Small intestine (tissue), 7 donors: ENCODE results near the gene NCKAP5. TPM values are rescaled to one million over a fixed set of nuclear protein-coding genes. Genes with fewer than 3 reads are reported as not detected.

Experiments used
- DNase-seq, 2 donors: peaks; one replicate each; pipeline versions ENCODE4 v3.0.0 to v3.0.0-alpha.2; 2013
- FAIRE-seq: peaks from 2 replicates; lab custom pipeline; 2012; peaks lifted over from hg19 to GRCh38; lab: Jason Lieb, UNC
- H3K27ac ChIP-seq, 3 donors: one replicate each; pipeline ENCODE4 v1.5.1; 2013; ENCODE audit warnings: low read length in 2 of 3, mild to moderate bottlenecking in 2 of 3, control low read depth in 1 of 3, inconsistent platforms in 1 of 3, low read depth in 1 of 3, moderate library complexity in 1 of 3
- H3K27me3 ChIP-seq, 3 donors: one replicate each; pipeline ENCODE4 v1.6.1; 2013; ENCODE audit warnings: low read length in 3 of 3, inconsistent platforms in 1 of 3; ENCODE audit not compliant: control insufficient read depth in 3 of 3, insufficient read depth in 3 of 3
- H3K36me3 ChIP-seq, 3 donors: one replicate each; pipeline ENCODE4 v1.6.1; 2013; ENCODE audit warnings: low read length in 3 of 3, inconsistent platforms in 1 of 3, low read depth in 1 of 3, mild to moderate bottlenecking in 1 of 3, moderate library complexity in 1 of 3; ENCODE audit not compliant: control insufficient read depth in 3 of 3, insufficient read depth in 2 of 3
- H3K4me1 ChIP-seq, 3 donors: one replicate each; pipeline ENCODE4 v1.6.1; 2013; ENCODE audit warnings: low read length in 2 of 3, inconsistent platforms in 1 of 3, low read depth in 1 of 3, mild to moderate bottlenecking in 1 of 3, moderate library complexity in 1 of 3; ENCODE audit not compliant: control insufficient read depth in 3 of 3, insufficient read depth in 2 of 3
- H3K4me3 ChIP-seq, 3 donors: one replicate each; pipeline ENCODE4 v1.5.1; 2013; ENCODE audit warnings: low read length in 3 of 3, control low read depth in 1 of 3, inconsistent platforms in 1 of 3, low read depth in 1 of 3, mild to moderate bottlenecking in 1 of 3, moderate library complexity in 1 of 3
- H3K9me3 ChIP-seq, 2 donors: one replicate each; pipeline ENCODE4 v1.6.1; 2013; ENCODE audit warnings: low read depth in 1 of 2, low read length in 1 of 2; ENCODE audit not compliant: control insufficient read depth in 2 of 2, insufficient read depth in 1 of 2
- WGBS, 3 donors: extraction: QIAGEN DNeasy Blood & Tissue Kit; methylation state at CpG; one replicate each; pipeline ENCODE4 v1.1.7; 2013; 5-methylcytosine and 5-hydroxymethylcytosine counted together
- polyA plus RNA-seq, 4 donors: library from polyadenylated mRNA; stranded (reverse) in 3 of 4; unstranded in 1 of 4; fragments of 200-250 nt in 3 of 4; fragments of 120-200 nt in 1 of 4; gene quantifications; one replicate each; pipeline versions ENCODE4 v1.2.1 to v1.2.3, GENCODE V29; 2013
- donor health status: healthy with polysubstance abuse.
- donor health status: control.
- donor health status: control.
- donor health status: Bipolar disorder and iron deficiency.
- donor health status: healthy.

NCKAP5 gene
- polyA plus RNA-seq, 4 donors, result 0.52 to 7.8 (median 6.5) TPM

GRCh38 chr2:132795220-132795619 is 773.0 kb downstream of the NCKAP5 start:
- Histone ChIP-seq H3K4me3 (no peak overlapping the region), H3K4me1 (no peaks in the 10 kb centered on the region), H3K27ac (no peak overlapping the region), H3K9me3 (peaks cover 0 to 2% of the 10 kb centered on the region in 2 donors), H3K27me3 (no peaks in the 10 kb centered on the region), H3K36me3 (no peaks in the 10 kb centered on the region)
- 71 to 85% (median 81%) methylated on average over 2 of the region's 2 CpGs for WGBS, 3 donors
- FAIRE-seq (no peak), DNase-seq (no peak)

- DNase-seq (no peak), FAIRE-seq (no peak)
- Histone ChIP-seq H3K27me3 (no peaks in the 10 kb centered on the region), H3K36me3 (no peaks in the 10 kb centered on the region), H3K4me1 (no peaks in the 10 kb centered on the region), H3K27ac (no peak overlapping the region), H3K4me3 (no peak overlapping the region), H3K9me3 (peaks cover 0 to 2% of the 10 kb centered on the region in 2 donors)
- WGBS, 3 donors, result 83 to 88% (median 87%) methylated on average over 8 of the region's 8 CpGs
These were observed 774.7 kb downstream of the NCKAP5 start for GRCh38 chr2:132793532-132793931.

- no peaks in the 10 kb centered on the region for H3K27me3 ChIP-seq
- DNase-seq (no peak), FAIRE-seq (no peak)
- no peak overlapping the region for H3K27ac ChIP-seq
- peaks cover 0 to 2% of the 10 kb centered on the region in 2 donors for H3K9me3 ChIP-seq
- H3K36me3 ChIP-seq, result peaks cover 0 to 2% (median 0%) of the 10 kb centered on the region in 3 donors
- WGBS, 3 donors, result 76 to 91% (median 77%) methylated on average over 4 of the region's 4 CpGs
- H3K4me3 ChIP-seq, result no peak overlapping the region
- H3K4me1 ChIP-seq, result no peaks in the 10 kb centered on the region
These were observed 778.0 kb downstream of the NCKAP5 start for GRCh38 chr2:132790207-132790785.

GRCh38 chr2:132789066-132789465 is 779.2 kb downstream of the NCKAP5 start:
- H3K4me1 ChIP-seq, result no peaks in the 10 kb centered on the region
- WGBS, 3 donors, result 84 to 90% (median 89%) methylated on average over 2 of the region's 2 CpGs
- no peak for FAIRE-seq

GRCh38 chr2:132788310-132788838 is 779.9 kb downstream of the NCKAP5 start:
- no peaks in the 10 kb centered on the region for H3K4me1 ChIP-seq
- WGBS, 3 donors, result 54 to 68% (median 64%) methylated on average over 4 of the region's 4 CpGs
- no peak overlapping the region for H3K27ac ChIP-seq
- FAIRE-seq (no peak), DNase-seq (no peak)
- H3K9me3 ChIP-seq, result peaks cover 0 to 2% of the 10 kb centered on the region in 2 donors
- H3K36me3 ChIP-seq, result peaks cover 0 to 8% (median 0%) of the 10 kb centered on the region in 3 donors
- H3K4me3 ChIP-seq, result no peak overlapping the region
- H3K27me3 ChIP-seq, result no peaks in the 10 kb centered on the region

More at GRCh38 chr2:132789066-132789465, 779.2 kb downstream of the NCKAP5 start:
- no peaks in the 10 kb centered on the region for H3K27me3 ChIP-seq
- peaks cover 0 to 8% (median 0%) of the 10 kb centered on the region in 3 donors for H3K36me3 ChIP-seq
- H3K4me3 ChIP-seq, result no peak overlapping the region
- no peak overlapping the region for H3K27ac ChIP-seq
- no peak for DNase-seq
- peaks cover 0 to 2% of the 10 kb centered on the region in 2 donors for H3K9me3 ChIP-seq

- peaks cover 0 to 12% (median 0%) of the 10 kb centered on the region in 3 donors for H3K36me3 ChIP-seq
- WGBS, 3 donors, result 84 to 93% (median 86%) methylated on average over 11 of the region's 11 CpGs
- FAIRE-seq, result no peak
- no peak overlapping the region for H3K4me3 ChIP-seq
- no peaks in the 10 kb centered on the region for H3K9me3 ChIP-seq
- H3K27me3 ChIP-seq, result peaks cover 0 to 3% (median 0%) of the 10 kb centered on the region in 3 donors
- no peak for DNase-seq
- no peak overlapping the region for H3K27ac ChIP-seq
- no peaks in the 10 kb centered on the region for H3K4me1 ChIP-seq
These were observed 784.4 kb downstream of the NCKAP5 start for GRCh38 chr2:132783883-132784282.

GRCh38 chr2:132782176-132782783 is 786.0 kb downstream of the NCKAP5 start:
- FAIRE-seq, result no peak
- Histone ChIP-seq H3K4me1 (no peaks in the 10 kb centered on the region), H3K36me3 (peaks cover 0 to 10% (median 0%) of the 10 kb centered on the region in 3 donors), H3K4me3 (no peak overlapping the region), H3K27me3 (peaks cover 0 to 3% (median 0%) of the 10 kb centered on the region in 3 donors), H3K9me3 (no peaks in the 10 kb centered on the region), H3K27ac (no peak overlapping the region)
- 83 to 88% (median 88%) methylated on average over 7 of the region's 7 CpGs for WGBS, 3 donors
- no peak for DNase-seq

- Histone ChIP-seq H3K4me3 (no peak overlapping the region), H3K27ac (no peak overlapping the region), H3K27me3 (peaks cover 0 to 3% (median 0%) of the 10 kb centered on the region in 3 donors), H3K9me3 (no peaks in the 10 kb centered on the region), H3K4me1 (no peaks in the 10 kb centered on the region), H3K36me3 (peaks cover 0 to 10% (median 0%) of the 10 kb centered on the region in 3 donors)
- FAIRE-seq (no peak), DNase-seq (no peak)
- 59 to 85% (median 72%) methylated on average over 5 of the region's 5 CpGs for WGBS, 3 donors
These were observed 787.6 kb downstream of the NCKAP5 start for GRCh38 chr2:132780651-132781050.
